ENCODE data around the gene HILPDA.
"Not testable (repeated sequence)": the region's sequence is repeated elsewhere in the genome, so short reads cannot be mapped to it uniquely, and the experiment has no call there.

Gene HILPDA

DNA sequence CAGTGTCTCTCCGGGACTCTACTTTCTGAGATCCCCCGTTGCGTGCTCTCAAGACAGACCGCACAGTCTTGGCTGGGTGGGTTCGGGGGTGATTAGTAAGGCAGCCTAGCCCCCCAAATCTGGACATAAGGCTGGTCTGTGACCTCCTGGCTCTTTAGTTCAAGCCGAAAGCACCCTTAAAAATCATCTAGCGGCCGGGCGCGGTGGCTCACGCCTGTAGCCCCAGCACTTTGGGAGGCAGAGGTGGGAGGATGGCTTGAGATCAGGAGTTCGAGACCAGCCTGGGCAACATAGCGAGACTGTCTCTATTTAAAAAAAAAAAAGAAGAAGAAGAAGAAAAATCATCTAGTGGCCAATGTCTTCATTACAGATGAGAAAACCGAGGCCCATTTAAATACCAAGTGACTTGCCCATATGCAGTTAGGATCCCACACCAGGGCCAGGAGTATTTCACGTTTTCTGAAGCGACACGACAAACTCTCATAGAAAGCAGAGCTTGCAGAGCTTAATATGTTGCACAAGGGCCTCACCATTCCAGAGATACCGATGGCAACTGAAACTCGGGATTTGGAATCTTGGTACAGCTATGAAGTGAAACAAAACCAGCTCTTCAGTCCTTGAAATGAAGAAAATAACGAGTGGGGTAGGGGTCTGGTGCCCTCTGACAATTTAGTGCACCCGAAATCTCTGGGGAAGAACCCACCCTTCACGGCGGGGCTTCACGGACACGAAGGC lies 703 bp upstream of the HILPDA start:
- peak; percentile 2 for ATAC-seq
- TF ChIP-seq, protein P1, sequence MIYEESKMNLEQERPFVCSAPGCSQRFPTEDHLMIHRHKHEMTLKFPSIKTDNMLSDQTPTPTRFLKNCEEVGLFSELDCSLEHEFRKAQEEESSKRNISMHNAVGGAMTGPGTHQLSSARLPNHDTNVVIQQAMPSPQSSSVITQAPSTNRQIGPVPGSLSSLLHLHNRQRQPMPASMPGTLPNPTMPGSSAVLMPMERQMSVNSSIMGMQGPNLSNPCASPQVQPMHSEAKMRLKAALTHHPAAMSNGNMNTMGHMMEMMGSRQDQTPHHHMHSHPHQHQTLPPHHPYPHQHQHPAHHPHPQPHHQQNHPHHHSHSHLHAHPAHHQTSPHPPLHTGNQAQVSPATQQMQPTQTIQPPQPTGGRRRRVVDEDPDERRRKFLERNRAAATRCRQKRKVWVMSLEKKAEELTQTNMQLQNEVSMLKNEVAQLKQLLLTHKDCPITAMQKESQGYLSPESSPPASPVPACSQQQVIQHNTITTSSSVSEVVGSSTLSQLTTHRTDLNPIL (CRISPR knock-in tag; IDR thresholded peaks at IDR 0.05; ENCODE audit: low read depth) = no peak
- TF ChIP-seq ZFP3 (CRISPR knock-in tag; IDR thresholded peaks at IDR 0.05) (no peak), ZFP30 (CRISPR knock-in tag; IDR thresholded peaks at IDR 0.05) (no peak), TCF4 (CRISPR knock-in tag; IDR thresholded peaks at IDR 0.05; ENCODE audit: borderline replicate concordance) (no peak), ARNTL (CRISPR knock-in tag; IDR thresholded peaks at IDR 0.05; ENCODE audit: borderline replicate concordance, low read depth) (no peak), SNAI2 (CRISPR knock-in tag; IDR thresholded peaks at IDR 0.05) (no peak), RARB (CRISPR knock-in tag; IDR thresholded peaks at IDR 0.05) (no peak), BACH2 (CRISPR knock-in tag; IDR thresholded peaks at IDR 0.05; ENCODE audit: borderline replicate concordance) (no peak), ZNF565 (CRISPR knock-in tag; conservative IDR thresholded peaks at IDR 0.05; ENCODE audit: low read depth) (no peak), TOX (CRISPR knock-in tag; IDR thresholded peaks at IDR 0.05; ENCODE audit: borderline replicate concordance) (no peak), ZNF8 (CRISPR knock-in tag; IDR thresholded peaks at IDR 0.05) (no peak), OSR1 (CRISPR knock-in tag; IDR thresholded peaks at IDR 0.05) (no peak), ISL1 (CRISPR knock-in tag; IDR thresholded peaks at IDR 0.05) (no peak), ZNF70 (CRISPR knock-in tag; IDR thresholded peaks at IDR 0.05) (no peak), PPARA (CRISPR knock-in tag; IDR thresholded peaks at IDR 0.05; ENCODE audit: borderline replicate concordance) (no peak)
- TF ChIP-seq, protein P2, sequence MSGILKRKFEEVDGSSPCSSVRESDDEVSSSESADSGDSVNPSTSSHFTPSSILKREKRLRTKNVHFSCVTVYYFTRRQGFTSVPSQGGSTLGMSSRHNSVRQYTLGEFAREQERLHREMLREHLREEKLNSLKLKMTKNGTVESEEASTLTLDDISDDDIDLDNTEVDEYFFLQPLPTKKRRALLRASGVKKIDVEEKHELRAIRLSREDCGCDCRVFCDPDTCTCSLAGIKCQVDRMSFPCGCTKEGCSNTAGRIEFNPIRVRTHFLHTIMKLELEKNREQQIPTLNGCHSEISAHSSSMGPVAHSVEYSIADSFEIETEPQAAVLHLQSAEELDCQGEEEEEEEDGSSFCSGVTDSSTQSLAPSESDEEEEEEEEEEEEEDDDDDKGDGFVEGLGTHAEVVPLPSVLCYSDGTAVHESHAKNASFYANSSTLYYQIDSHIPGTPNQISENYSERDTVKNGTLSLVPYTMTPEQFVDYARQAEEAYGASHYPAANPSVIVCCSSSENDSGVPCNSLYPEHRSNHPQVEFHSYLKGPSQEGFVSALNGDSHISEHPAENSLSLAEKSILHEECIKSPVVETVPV (CRISPR knock-in tag; IDR thresholded peaks at IDR 0.05) = no peak
- TF ChIP-seq, protein P3, sequence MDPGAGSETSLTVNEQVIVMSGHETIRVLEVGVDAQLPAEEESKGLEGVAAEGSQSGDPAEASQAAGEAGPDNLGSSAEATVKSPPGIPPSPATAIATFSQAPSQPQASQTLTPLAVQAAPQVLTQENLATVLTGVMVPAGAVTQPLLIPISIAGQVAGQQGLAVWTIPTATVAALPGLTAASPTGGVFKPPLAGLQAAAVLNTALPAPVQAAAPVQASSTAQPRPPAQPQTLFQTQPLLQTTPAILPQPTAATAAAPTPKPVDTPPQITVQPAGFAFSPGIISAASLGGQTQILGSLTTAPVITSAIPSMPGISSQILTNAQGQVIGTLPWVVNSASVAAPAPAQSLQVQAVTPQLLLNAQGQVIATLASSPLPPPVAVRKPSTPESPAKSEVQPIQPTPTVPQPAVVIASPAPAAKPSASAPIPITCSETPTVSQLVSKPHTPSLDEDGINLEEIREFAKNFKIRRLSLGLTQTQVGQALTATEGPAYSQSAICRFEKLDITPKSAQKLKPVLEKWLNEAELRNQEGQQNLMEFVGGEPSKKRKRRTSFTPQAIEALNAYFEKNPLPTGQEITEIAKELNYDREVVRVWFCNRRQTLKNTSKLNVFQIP (CRISPR knock-in tag; IDR thresholded peaks at IDR 0.05; ENCODE audit: borderline replicate concordance, low read depth) = no peak
- TF ChIP-seq, protein P4, sequence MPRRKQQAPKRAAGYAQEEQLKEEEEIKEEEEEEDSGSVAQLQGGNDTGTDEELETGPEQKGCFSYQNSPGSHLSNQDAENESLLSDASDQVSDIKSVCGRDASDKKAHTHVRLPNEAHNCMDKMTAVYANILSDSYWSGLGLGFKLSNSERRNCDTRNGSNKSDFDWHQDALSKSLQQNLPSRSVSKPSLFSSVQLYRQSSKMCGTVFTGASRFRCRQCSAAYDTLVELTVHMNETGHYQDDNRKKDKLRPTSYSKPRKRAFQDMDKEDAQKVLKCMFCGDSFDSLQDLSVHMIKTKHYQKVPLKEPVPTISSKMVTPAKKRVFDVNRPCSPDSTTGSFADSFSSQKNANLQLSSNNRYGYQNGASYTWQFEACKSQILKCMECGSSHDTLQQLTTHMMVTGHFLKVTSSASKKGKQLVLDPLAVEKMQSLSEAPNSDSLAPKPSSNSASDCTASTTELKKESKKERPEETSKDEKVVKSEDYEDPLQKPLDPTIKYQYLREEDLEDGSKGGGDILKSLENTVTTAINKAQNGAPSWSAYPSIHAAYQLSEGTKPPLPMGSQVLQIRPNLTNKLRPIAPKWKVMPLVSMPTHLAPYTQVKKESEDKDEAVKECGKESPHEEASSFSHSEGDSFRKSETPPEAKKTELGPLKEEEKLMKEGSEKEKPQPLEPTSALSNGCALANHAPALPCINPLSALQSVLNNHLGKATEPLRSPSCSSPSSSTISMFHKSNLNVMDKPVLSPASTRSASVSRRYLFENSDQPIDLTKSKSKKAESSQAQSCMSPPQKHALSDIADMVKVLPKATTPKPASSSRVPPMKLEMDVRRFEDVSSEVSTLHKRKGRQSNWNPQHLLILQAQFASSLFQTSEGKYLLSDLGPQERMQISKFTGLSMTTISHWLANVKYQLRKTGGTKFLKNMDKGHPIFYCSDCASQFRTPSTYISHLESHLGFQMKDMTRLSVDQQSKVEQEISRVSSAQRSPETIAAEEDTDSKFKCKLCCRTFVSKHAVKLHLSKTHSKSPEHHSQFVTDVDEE (CRISPR knock-in tag; IDR thresholded peaks at IDR 0.05) = no peak

DNA sequence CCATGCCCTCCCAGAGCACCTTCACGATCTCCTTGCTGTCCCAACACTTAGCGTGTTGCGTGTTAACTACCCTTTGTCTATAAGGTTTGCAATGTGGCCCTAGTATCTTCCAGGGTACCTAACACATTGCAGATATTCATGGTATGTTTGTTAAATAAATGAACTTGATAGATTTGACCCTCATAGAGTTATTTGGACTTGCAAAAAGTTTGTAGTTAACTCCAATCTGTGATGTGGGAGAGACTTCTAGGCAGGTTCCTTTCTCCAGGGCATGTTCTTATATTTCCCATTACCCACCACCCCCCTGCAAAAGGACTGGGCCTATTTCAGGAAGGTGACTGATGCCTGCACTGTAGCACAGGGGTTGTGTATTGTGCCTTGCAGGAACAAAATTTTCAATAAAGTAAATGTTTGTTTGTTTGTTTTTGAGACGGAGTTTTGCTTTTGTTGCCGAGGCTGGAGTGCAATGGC lies 612 bp downstream of the HILPDA start:
- TF ChIP-seq ZNF565 (CRISPR knock-in tag; conservative IDR thresholded peaks at IDR 0.05; ENCODE audit: low read depth) = no peak
- TF ChIP-seq, protein P3 (CRISPR knock-in tag; IDR thresholded peaks at IDR 0.05; ENCODE audit: borderline replicate concordance, low read depth) = no peak
- TF ChIP-seq TOX (CRISPR knock-in tag; IDR thresholded peaks at IDR 0.05; ENCODE audit: borderline replicate concordance) = no peak
- TF ChIP-seq, protein P5, sequence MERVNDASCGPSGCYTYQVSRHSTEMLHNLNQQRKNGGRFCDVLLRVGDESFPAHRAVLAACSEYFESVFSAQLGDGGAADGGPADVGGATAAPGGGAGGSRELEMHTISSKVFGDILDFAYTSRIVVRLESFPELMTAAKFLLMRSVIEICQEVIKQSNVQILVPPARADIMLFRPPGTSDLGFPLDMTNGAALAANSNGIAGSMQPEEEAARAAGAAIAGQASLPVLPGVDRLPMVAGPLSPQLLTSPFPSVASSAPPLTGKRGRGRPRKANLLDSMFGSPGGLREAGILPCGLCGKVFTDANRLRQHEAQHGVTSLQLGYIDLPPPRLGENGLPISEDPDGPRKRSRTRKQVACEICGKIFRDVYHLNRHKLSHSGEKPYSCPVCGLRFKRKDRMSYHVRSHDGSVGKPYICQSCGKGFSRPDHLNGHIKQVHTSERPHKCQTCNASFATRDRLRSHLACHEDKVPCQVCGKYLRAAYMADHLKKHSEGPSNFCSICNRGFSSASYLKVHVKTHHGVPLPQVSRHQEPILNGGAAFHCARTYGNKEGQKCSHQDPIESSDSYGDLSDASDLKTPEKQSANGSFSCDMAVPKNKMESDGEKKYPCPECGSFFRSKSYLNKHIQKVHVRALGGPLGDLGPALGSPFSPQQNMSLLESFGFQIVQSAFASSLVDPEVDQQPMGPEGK (CRISPR knock-in tag; IDR thresholded peaks at IDR 0.05; ENCODE audit: borderline replicate concordance) = no peak
- no peak for TF ChIP-seq ARNTL (CRISPR knock-in tag; IDR thresholded peaks at IDR 0.05; ENCODE audit: borderline replicate concordance, low read depth)
- no peak for TF ChIP-seq ZNF8 (CRISPR knock-in tag; IDR thresholded peaks at IDR 0.05)
- no peak for TF ChIP-seq ESRRG (CRISPR knock-in tag; IDR thresholded peaks at IDR 0.05)
- TF ChIP-seq, protein P4 (CRISPR knock-in tag; IDR thresholded peaks at IDR 0.05) = no peak
- TF ChIP-seq ZNF70 (CRISPR knock-in tag; IDR thresholded peaks at IDR 0.05) = no peak
- TF ChIP-seq CSDC2 (CRISPR knock-in tag; IDR thresholded peaks at IDR 0.05) = no peak
- no peak for TF ChIP-seq GLIS3 (CRISPR knock-in tag; IDR thresholded peaks at IDR 0.05)
- no peak for TF ChIP-seq OSR1 (CRISPR knock-in tag; IDR thresholded peaks at IDR 0.05)
- TF ChIP-seq ISL1 (CRISPR knock-in tag; IDR thresholded peaks at IDR 0.05) = no peak
- TF ChIP-seq PPARA (CRISPR knock-in tag; IDR thresholded peaks at IDR 0.05; ENCODE audit: borderline replicate concordance) = no peak
- peak; percentile 38 for ATAC-seq

DNA sequence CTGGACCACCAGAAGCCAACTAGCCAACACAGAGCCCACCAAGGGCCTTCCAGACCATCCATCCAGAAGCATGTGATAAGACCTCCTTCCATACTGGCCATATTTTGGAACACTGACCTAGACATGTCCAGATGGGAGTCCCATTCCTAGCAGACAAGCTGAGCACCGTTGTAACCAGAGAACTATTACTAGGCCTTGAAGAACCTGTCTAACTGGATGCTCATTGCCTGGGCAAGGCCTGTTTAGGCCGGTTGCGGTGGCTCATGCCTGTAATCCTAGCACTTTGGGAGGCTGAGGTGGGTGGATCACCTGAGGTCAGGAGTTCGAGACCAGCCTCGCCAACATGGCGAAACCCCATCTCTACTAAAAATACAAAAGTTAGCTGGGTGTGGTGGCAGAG lies 1.7 kb downstream of the HILPDA start:
- ATAC-seq = not testable (repeated sequence)
